ENCODE data around the gene GPD2.

DNA sequence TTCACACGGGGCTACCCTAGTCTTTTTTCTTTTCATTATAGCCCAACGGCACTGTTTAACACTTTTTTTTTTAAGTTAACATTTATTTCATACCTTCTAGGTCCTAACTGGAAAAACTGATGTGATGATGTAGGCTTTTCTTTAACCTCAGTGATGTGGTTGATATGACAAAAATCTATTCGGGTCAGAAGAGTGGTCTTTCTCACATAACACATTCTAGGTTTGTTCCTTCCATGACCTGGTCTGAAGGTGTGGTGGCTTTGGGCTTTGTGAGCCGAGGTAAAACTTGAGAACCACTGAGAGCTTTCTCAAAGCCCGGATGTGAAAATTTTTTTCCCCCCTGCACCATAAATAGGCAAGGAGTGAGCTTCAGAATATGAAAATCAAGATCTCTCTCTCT lies 44.2 kb downstream of the GPD2 start:
- TF ChIP-seq, protein P1, sequence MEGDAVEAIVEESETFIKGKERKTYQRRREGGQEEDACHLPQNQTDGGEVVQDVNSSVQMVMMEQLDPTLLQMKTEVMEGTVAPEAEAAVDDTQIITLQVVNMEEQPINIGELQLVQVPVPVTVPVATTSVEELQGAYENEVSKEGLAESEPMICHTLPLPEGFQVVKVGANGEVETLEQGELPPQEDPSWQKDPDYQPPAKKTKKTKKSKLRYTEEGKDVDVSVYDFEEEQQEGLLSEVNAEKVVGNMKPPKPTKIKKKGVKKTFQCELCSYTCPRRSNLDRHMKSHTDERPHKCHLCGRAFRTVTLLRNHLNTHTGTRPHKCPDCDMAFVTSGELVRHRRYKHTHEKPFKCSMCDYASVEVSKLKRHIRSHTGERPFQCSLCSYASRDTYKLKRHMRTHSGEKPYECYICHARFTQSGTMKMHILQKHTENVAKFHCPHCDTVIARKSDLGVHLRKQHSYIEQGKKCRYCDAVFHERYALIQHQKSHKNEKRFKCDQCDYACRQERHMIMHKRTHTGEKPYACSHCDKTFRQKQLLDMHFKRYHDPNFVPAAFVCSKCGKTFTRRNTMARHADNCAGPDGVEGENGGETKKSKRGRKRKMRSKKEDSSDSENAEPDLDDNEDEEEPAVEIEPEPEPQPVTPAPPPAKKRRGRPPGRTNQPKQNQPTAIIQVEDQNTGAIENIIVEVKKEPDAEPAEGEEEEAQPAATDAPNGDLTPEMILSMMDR (IDR thresholded peaks at IDR 0.05): no peak
- TF ChIP-seq POLR2A (IDR thresholded peaks at IDR 0.05): no peak
